CD14-positive monocyte (primary cell): ENCODE data around the gene DGKB. TPM values are rescaled to one million over a fixed set of nuclear protein-coding genes. Genes with fewer than 3 reads are reported as not detected.

Source experiments
- DNase-seq, 3 donors: peaks; one replicate each; pipeline ENCODE4 v3.0.0-alpha.2; 2011 to 2022
- H2AFZ ChIP-seq: 2 replicates; pipeline ENCODE4 v1.6.0; 2012; ENCODE audit warnings: mild to moderate bottlenecking, low read depth, low read length, inconsistent platforms; ENCODE audit not compliant: insufficient read depth, poor library complexity, severe bottlenecking
- H3K27ac ChIP-seq, 2 donors: 1 replicate in 1 of 2; 2 replicates in 1 of 2; pipeline ENCODE4 v1.5.1; 2012 to 2013; ENCODE audit warnings: low read length in 2 of 2, control low read depth in 1 of 2, inconsistent platforms in 1 of 2, low read depth in 1 of 2, mild to moderate bottlenecking in 1 of 2
- H3K27me3 ChIP-seq, 2 donors: one replicate each; pipeline versions ENCODE4 v1.6.0 to v1.6.1; 2011 to 2013; ENCODE audit warnings: low read length in 2 of 2; ENCODE audit not compliant: control insufficient read depth in 2 of 2, insufficient read depth in 2 of 2
- H3K36me3 ChIP-seq, 2 donors: replicated peaks in 1 of 2; 1 replicate in 1 of 2; 2 replicates in 1 of 2; pipeline versions ENCODE4 v1.5.1 to v1.6.1; 2012 to 2013; ENCODE audit warnings: low read length in 2 of 2, control low read depth in 1 of 2, inconsistent platforms in 1 of 2, mild to moderate bottlenecking in 1 of 2; ENCODE audit not compliant: insufficient read depth in 2 of 2, control insufficient read depth in 1 of 2
- H3K4me1 ChIP-seq, 2 donors: 1 replicate in 1 of 2; 2 replicates in 1 of 2; pipeline versions ENCODE4 v1.5.1 to v1.6.1; 2012 to 2013; ENCODE audit warnings: low read length in 2 of 2, control low read depth in 1 of 2, inconsistent platforms in 1 of 2, mild to moderate bottlenecking in 1 of 2, moderate library complexity in 1 of 2; ENCODE audit not compliant: insufficient read depth in 2 of 2, control insufficient read depth in 1 of 2
- H3K4me2 ChIP-seq: replicated peaks from 2 replicates; pipeline ENCODE3; 2012; ENCODE audit warnings: low read length, moderate library complexity, mild to moderate bottlenecking; ENCODE audit not compliant: poor library complexity, severe bottlenecking; ENCODE audit errors: extremely low read depth
- H3K4me3 ChIP-seq, 3 experiments: fragments of 200-600 bp in 1 of 3; sonication (generic) in 1 of 3; replicated peaks in 1 of 3; 1 replicate in 2 of 3; 2 replicates in 1 of 3; pipeline ENCODE4 v1.5.1; 2011 to 2013; ENCODE audit warnings: low read length in 3 of 3, mild to moderate bottlenecking in 3 of 3, control low read depth in 2 of 3, low read depth in 2 of 3, inconsistent platforms in 1 of 3, moderate library complexity in 1 of 3
- H3K79me2 ChIP-seq: 2 replicates; pipeline ENCODE4 v1.6.0; 2012; ENCODE audit warnings: mild to moderate bottlenecking, control low read depth, inconsistent platforms, low read length, moderate library complexity; ENCODE audit not compliant: insufficient read depth
- H3K9ac ChIP-seq: 2 replicates; pipeline ENCODE4 v1.6.0; 2017; ENCODE audit warnings: low read length, mild to moderate bottlenecking; ENCODE audit not compliant: insufficient read depth, poor library complexity, severe bottlenecking
- H3K9me3 ChIP-seq, 2 donors: replicated peaks in 1 of 2; 1 replicate in 1 of 2; 2 replicates in 1 of 2; pipeline versions ENCODE4 v1.5.1 to v1.6.1; 2012 to 2013; ENCODE audit warnings: low read length in 2 of 2, control low read depth in 1 of 2; ENCODE audit not compliant: control insufficient read depth in 1 of 2, insufficient read depth in 1 of 2
- H4K20me1 ChIP-seq: 2 replicates; pipeline ENCODE4 v1.6.0; 2012; ENCODE audit warnings: mild to moderate bottlenecking, low read length, control low read depth, moderate library complexity; ENCODE audit not compliant: insufficient read depth
- H3K27ac Mint-ChIP-seq, 7 donors: one replicate each; pipeline ENCODE4 v1.8.0; 2020; ENCODE audit warnings: mild to moderate bottlenecking in 7 of 7, mixed read lengths in 7 of 7, moderate library complexity in 6 of 7, inconsistent platforms in 2 of 7
- H3K27me3 Mint-ChIP-seq, 3 donors: one replicate each; pipeline ENCODE4 v1.8.0; 2021 to 2022; ENCODE audit warnings: low read depth in 3 of 3, mild to moderate bottlenecking in 3 of 3, mixed read lengths in 3 of 3, moderate library complexity in 3 of 3, inconsistent platforms in 1 of 3
- H3K36me3 Mint-ChIP-seq, 2 donors: one replicate each; pipeline ENCODE4 v1.8.0; 2020; ENCODE audit warnings: mixed read lengths in 2 of 2, inconsistent platforms in 1 of 2, mild to moderate bottlenecking in 1 of 2
- H3K4me1 Mint-ChIP-seq: one replicate; pipeline ENCODE4 v1.8.0; 2020; ENCODE audit warnings: mild to moderate bottlenecking, mixed read lengths
- H3K4me3 Mint-ChIP-seq, 2 donors: one replicate each; pipeline ENCODE4 v1.8.0; 2020; ENCODE audit warnings: mild to moderate bottlenecking in 2 of 2, mixed read lengths in 2 of 2, moderate library complexity in 1 of 2
- H3K9me3 Mint-ChIP-seq, 7 donors: one replicate each; pipeline ENCODE4 v1.8.0; 2020 to 2022; ENCODE audit warnings: mixed read lengths in 7 of 7, mild to moderate bottlenecking in 6 of 7, moderate library complexity in 6 of 7, inconsistent platforms in 2 of 7
- CTCF ChIP-seq: fragments of 200-600 bp; IDR thresholded peaks from one replicate; pipeline ENCODE4 v1.8.0; 2022; ENCODE audit warnings: antibody characterized with exemption, mild to moderate bottlenecking
- WGBS: methylation state at CpG from one replicate; pipeline ENCODE4 v1.1.5; 2013; ENCODE audit warnings: missing lambda C conversion rate; ENCODE audit not compliant: insufficient coverage; 5-methylcytosine and 5-hydroxymethylcytosine counted together
- intact Hi-C, 2 donors: fragments of 100-400 bp; cut with micrococcal nuclease; formaldehyde crosslinking; loops; one replicate each; pipeline versions ENCODE4 v1.15.0 to v1.15.1; 2023
- polyA plus RNA-seq, 3 donors: library from polyadenylated mRNA; depleted of rRNA in 1 of 3; unstranded in 2 of 3; stranded (reverse) in 1 of 3; fragments of 300-500 nt in 2 of 3; fragments of >200 nt in 1 of 3; fragmentation: Illumina TruSeq in 2 of 3; gene quantifications; 1 replicate in 2 of 3; 2 replicates in 1 of 3; pipeline ENCODE4 v1.2.3, GENCODE V29; 2012 to 2021

Gene DGKB
- polyA plus RNA-seq, 3 donors = not detected

DNA sequence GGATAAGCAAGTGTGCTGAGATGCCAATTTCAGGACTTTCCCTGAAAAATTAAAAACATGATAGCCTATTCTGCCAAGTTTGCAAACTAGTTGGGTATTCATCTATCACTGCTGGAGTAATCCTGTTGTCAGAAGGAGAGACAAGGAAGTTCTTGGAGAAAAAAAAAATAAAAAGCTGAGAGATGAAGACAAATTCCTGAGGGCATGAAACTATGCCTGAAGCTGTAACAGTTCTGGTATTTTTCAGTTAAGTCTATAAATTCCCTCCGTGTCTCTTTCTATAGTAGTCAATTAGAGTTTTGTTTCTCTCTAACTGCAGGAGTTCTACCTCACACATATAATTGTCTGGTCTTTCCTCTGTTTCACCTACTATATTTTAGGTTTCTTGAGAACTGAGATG lies 95.7 kb downstream of the DGKB start:
- Mint-ChIP-seq H3K27ac (no peak overlapping the region), H3K4me1 (no peaks in the 10 kb centered on the region), H3K9me3 (peaks cover 0 to 4% (median 0%) of the 10 kb centered on the region in 7 donors), H3K27me3 (no peaks in the 10 kb centered on the region), H3K36me3 (no peaks in the 10 kb centered on the region), H3K4me3 (no peak overlapping the region)
- no peaks in the 10 kb centered on the region for H3K27me3 ChIP-seq
- H3K9me3 ChIP-seq = peaks cover 3 to 5% of the 10 kb centered on the region in 2 donors
- TF ChIP-seq CTCF = no peak
- H3K79me2 ChIP-seq = no peaks in the 10 kb centered on the region
- no peaks in the 10 kb centered on the region for H3K36me3 ChIP-seq
- H2AFZ ChIP-seq = no peak overlapping the region
- H3K4me1 ChIP-seq = no peaks in the 10 kb centered on the region
- no peak overlapping the region for H3K4me3 ChIP-seq
- intact Hi-C loops = no loop called here
- no peak overlapping the region for H3K27ac ChIP-seq
- WGBS = no CpG with 5 or more reads among the region's 1 CpG
- H3K4me2 ChIP-seq = no peak overlapping the region
- H3K9ac ChIP-seq = no peak overlapping the region
- no peaks in the 10 kb centered on the region for H4K20me1 ChIP-seq
- DNase-seq = no peak

- no peaks in the 10 kb centered on the region for H3K4me1 ChIP-seq
- no peak overlapping the region for H2AFZ ChIP-seq
- no peaks in the 10 kb centered on the region for H3K36me3 Mint-ChIP-seq
- H3K4me1 Mint-ChIP-seq = no peaks in the 10 kb centered on the region
- no CpG with 5 or more reads among the region's 2 CpGs for WGBS
- no peak for DNase-seq
- no peaks in the 10 kb centered on the region for H3K79me2 ChIP-seq
- H3K36me3 ChIP-seq = no peaks in the 10 kb centered on the region
- no peak overlapping the region for H3K4me3 Mint-ChIP-seq
- intact Hi-C loops = no loop called here
- no peaks in the 10 kb centered on the region for H3K27me3 Mint-ChIP-seq
- H3K4me2 ChIP-seq = no peak overlapping the region
- peaks cover 0 to 6% of the 10 kb centered on the region in 2 donors for H3K9me3 ChIP-seq
- H3K27ac Mint-ChIP-seq = no peak overlapping the region
- H3K9ac ChIP-seq = no peak overlapping the region
- no peaks in the 10 kb centered on the region for H4K20me1 ChIP-seq
- TF ChIP-seq CTCF = no peak
- H3K4me3 ChIP-seq = no peak overlapping the region
- H3K27me3 ChIP-seq = no peaks in the 10 kb centered on the region
- peaks cover 0 to 6% (median 1%) of the 10 kb centered on the region in 7 donors for H3K9me3 Mint-ChIP-seq
- no peak overlapping the region for H3K27ac ChIP-seq
Measured at GRCh38 chr7:14805105-14805719, 97.3 kb downstream of the DGKB start.
